Mesenteric fat pad (tissue), 1 donor: ENCODE data around the gene PIP4K2A. TPM values are rescaled to one million over a fixed set of nuclear protein-coding genes. Genes with fewer than 3 reads are reported as not detected.

Experiments
- DNase-seq: peaks from one replicate; pipeline ENCODE4 v3.0.0-alpha.2; 2020; ENCODE audit warnings: low spot score
- total RNA-seq: library from RNA; stranded (reverse); fragmentation: NEBNext Ultra II Directional; extraction: Animal tissue kit (Norgen Biotek cat#: 25700); gene quantifications from one replicate; pipeline ENCODE4 v1.2.1, GENCODE V29; 2021
- donor health status: DM: yes; HTN: yes; CAD: no.

Gene PIP4K2A
- total RNA-seq, 1 donor from 2014 or later = 49.6 TPM

DNA sequence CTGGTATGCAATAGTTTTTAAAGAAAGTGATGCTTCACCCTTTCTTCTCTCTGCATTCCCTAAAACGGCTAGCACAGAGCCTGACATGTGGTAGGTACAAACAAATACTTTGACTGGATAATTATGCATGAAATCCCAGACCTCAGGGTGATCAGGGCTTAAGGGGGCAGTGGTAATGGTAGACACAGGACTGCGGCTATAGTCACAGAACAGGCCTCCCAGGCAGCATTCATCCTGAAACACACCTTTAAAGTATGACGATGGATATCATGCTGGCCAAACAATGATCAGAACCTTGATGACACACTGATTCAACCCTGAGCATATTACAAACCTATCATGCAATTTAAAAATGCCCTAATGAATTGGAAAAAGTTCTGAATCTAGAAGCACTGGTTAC lies 110.8 kb downstream of the PIP4K2A start:
- no peak for DNase-seq

- DNase-seq = no peak
Measured at GRCh38 chr10:22601618-22602017, 112.8 kb downstream of the PIP4K2A start.

DNA sequence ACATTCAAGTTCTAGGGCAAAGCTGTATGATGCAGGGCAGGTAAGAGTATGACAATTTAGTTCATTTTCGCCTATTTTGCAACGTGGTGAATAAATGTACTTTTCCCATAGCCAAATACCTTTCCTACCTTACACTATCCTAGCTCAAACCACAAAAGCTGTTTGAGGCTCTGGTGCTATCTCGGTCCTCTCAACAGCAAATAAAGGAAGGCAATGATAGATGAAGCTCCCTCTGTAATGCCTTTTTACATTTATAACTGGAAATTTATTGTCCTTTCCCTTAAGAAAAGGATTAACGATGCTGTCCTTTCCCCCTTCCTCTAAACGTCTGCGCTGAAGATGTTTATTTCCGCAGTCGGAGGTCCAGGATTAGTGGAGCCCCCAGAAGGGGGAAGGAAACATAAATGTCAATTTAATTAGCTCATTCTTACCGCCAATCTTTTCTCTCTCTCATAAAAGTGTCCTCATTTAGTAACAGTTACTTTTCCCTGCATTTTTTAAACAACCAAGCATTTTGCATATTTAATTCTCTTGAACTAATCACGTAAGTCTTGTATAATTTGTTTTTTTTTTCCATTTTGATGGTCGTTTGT lies 114.6 kb downstream of the PIP4K2A start:
- no peak for DNase-seq

- DNase-seq = no peak
Measured at GRCh38 chr10:22599048-22599561, 115.3 kb downstream of the PIP4K2A start.

DNA sequence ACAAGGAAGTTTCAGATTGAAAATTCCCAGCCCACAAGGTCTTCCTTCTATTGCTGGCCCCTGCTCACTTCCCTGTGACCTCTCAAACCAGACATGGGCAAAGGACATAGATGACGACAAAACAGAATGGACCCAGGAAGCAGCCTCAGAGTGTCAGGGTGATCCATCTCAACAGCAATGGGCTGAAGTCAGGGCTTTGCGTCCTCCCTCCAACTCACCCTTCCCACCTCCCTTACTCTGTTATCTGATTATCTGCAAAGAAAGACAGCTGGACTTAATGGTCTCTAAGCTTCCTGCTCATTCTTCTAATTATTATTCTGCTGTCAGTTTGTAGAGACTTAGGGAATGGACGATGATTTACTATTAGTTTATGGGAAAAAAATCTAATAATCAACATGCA lies 115.9 kb downstream of the PIP4K2A start:
- DNase-seq = no peak

DNA sequence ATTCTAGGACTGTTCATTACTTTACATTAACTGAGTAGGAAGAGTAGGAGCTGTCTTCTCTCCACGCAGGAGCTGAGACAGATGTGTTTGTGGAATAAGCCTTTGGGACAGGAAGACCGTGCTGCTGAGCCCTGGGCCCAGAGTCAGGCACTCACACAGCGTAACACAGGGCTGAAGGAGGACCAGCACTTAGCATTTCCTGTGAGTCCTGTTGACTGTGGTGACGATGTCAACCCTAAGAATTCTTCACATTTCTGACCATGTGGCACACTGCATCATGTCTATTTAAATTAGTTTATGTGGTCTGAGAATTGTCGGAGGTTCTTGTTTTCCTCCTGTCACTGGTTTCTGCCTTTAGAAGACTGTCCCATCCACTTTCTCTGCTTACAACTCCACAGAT lies 117.2 kb downstream of the PIP4K2A start:
- no peak for DNase-seq

DNA sequence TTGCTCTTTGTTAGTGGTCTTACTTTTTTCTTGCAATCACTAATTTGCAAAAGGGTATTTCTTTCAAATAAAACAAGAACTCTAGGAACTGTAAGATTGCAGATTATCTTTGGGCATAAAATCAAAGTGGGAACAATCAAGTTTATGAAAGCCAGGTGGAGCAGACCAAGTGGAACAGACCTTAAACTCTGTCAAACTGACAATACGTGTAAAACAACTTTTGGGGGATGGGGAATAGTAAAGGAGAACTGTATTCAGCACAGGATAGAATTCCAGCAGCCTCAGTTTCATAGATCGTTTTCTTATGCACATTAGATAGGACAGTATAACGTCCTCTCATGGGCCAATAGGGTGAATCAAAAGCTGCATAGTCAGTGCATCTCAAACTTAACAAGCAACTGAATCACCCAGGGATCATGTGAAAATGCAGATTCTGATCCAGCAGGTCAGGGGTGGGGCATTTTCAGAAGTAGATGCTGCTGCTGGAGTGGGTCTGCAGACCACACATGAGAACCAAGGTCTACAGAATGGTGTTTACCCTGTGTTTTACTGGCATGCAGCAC lies 120.7 kb downstream of the PIP4K2A start:
- no peak for DNase-seq

GRCh38 chr10:22593026-22593425 lies 121.4 kb downstream of the PIP4K2A start:
- DNase-seq = no peak

GRCh38 chr10:22589851-22590514 lies 124.4 kb downstream of the PIP4K2A start:
- no peak for DNase-seq

GRCh38 chr10:22588462-22588861 lies 125.9 kb downstream of the PIP4K2A start:
- DNase-seq = no peak

- no peak for DNase-seq
Measured at GRCh38 chr10:22583683-22584082, 130.7 kb downstream of the PIP4K2A start.

GRCh38 chr10:22581461-22581860 lies 132.9 kb downstream of the PIP4K2A start:
- DNase-seq = no peak

GRCh38 chr10:22580711-22581110 lies 133.7 kb downstream of the PIP4K2A start:
- DNase-seq = no peak

DNA sequence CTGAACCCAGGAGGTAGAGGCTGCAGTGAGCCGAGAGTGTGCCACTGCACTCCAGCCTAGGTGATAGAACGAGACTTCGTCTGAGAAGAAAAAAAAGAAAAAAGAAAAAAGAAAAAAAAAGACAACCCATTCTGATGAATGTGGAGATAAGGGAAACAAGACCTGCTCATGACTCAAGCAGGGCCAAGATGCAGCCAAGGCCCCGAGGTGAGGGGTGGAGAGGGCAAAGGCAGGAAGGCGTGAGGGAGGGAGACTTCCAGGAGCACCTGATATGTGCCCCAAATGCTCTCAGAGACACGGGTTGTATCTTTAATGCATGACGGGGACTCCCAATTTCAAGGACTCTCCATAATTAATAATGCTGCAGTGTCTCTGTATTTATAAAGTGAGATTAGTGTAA lies 134.6 kb downstream of the PIP4K2A start:
- no peak for DNase-seq

DNA sequence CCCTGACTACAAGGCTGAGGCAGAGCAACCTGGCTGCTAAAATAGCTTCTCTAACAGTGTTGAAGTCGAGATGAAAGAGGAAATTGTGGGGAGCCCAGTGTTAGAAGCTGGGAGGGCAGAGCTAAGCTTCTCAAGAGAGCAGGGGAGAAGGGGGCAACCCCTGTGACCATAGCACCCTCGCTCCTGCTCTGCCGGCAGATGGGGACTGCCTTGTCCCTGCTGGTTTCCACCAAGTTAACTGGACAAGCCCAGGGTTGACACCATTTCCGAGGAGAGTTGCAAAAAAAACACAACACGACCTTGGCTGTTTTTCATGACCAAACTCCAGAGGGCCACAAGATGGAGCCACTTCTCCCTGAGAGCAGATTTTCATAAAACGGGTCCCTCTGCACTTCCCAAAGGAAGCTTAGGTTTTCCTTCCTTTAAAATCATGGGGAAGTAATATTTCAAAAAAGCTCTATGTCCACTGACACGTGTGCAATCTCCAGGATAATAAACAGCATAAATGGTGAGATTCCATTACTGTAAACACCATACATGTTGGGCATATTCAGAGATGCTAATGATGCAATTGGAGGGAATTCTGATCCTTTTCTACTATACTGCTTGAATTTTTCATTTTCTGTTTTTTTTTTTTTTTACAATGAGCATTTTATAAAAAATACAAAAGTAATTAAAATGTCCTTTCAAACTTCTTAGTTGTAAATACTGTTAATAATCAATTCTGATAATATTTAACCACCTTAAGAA lies 140.4 kb downstream of the PIP4K2A start:
- DNase-seq = no peak

GRCh38 chr10:22570733-22571430 lies 143.5 kb downstream of the PIP4K2A start:
- DNase-seq = no peak

DNA sequence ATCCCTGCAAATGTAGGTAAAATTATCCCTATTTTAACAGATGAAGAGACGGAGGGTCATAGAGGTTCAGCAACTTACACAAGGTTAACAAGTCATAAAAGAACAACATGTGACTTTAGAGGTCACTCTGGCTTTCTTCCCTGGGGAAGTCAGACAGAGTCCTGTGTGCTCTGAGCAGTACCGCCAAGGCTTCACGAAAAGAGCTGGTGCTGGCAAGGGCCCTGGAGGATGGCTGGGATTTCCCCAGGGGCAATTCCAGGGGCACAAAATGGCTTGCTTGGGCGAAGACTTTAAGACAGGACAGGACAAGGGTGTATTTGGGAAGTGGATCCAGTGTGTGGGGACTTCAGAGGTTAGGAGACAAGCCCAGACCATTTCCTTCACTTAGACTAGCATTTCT lies 144.1 kb downstream of the PIP4K2A start:
- no peak for DNase-seq

DNA sequence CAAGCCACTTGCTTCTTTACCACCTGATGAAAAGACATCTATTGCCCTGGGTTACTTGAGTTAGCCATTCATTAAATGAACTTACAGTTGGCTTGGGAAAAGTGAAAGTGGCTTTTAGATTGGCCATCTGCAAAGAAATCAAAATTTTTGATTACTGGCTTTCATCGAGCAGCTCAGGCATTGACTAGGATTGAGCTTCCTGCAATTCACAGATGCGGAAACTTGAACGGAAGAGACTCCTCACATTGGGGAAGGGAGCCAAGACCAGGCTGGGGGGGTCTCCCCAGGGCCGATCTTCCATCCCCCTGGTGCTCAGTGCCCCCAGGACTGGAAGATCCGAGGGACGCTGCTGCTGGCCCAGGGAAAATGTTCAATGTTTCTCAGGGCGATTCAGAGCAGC lies 145.4 kb downstream of the PIP4K2A start:
- no peak for DNase-seq

DNA sequence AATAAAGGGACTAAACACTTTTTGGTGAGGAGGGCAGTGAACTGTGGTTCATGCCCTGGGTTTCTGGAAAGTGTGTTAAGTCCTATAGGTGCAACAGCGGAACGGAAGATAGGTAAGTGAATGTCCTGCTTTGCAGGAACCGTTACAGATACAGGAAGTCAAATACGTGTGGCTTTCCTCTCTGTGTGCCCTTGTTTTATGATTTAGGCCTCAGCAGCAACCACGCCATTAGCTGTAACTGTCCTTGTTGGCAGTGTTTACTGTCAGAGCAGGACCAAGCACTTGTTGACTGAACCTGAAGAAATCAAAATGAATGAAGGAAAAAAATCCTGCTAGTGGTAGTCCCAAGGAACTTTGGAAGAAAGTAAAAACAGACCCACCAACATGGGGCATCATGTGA lies 150.3 kb downstream of the PIP4K2A start:
- DNase-seq = no peak

DNA sequence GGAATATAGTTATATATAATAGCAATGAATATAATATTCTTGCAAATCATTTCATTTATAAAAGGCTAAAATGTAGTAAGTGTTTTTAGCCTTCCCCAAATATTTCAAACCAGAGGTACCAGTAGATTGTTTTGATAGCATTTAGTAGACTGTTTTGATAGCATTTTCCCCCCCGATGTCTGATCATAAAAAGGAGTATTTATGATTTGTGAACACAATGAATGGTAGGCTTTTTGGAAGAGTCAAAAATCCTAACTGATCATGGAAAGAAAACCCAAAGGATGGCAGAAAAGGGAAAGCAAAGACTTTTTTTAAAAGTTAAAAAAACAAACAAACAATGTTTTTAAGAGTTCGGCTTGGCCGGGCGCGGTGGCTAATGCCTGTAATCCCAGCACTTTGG lies 152.5 kb downstream of the PIP4K2A start:
- DNase-seq = no peak

DNA sequence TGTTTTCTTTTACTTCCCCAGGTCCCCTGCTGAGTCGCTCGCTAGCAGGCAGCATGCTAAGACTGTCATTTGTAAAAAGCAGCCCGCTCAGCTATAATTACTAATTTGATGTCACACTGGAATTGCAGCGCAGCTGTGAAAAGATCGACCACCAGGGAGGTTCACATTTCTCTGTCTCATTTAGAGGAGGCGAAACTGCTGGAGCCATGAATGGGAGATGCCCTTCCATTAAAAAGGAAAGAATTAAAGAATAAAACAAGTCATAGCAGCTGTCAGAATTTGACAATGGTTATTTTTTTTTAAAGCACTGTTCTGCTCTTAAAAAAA lies 153.5 kb downstream of the PIP4K2A start:
- DNase-seq = no peak
